Kidney (tissue), 14 donors: Measurements from ENCODE around the gene FAM47B. TPM values are rescaled to one million over a fixed set of nuclear protein-coding genes. Genes with fewer than 3 reads are reported as not detected.

Experiments used
- DNase-seq, 5 donors: peaks; one replicate each; pipeline ENCODE4 v3.0.0-alpha.2; 2013 to 2020
- FAIRE-seq: peaks from 2 replicates; lab custom pipeline; 2012; peaks lifted over from hg19 to GRCh38; lab: Jason Lieb, UNC
- H3K27ac ChIP-seq, 2 donors: one replicate each; pipeline ENCODE4 v1.7.0; 2013; ENCODE audit warnings: low read depth in 2 of 2, low read length in 2 of 2, inconsistent platforms in 1 of 2
- H3K27me3 ChIP-seq: one replicate; pipeline ENCODE4 v1.7.1; 2013; ENCODE audit warnings: low read length, inconsistent platforms; ENCODE audit not compliant: control insufficient read depth, insufficient read depth
- H3K36me3 ChIP-seq, 3 donors: one replicate each; pipeline versions ENCODE4 v1.7.0 to v1.7.1; 2013; ENCODE audit warnings: low read length in 3 of 3, control low read depth in 1 of 3, inconsistent platforms in 1 of 3; ENCODE audit not compliant: insufficient read depth in 3 of 3, control insufficient read depth in 2 of 3
- H3K4me1 ChIP-seq, 3 donors: one replicate each; pipeline versions ENCODE4 v1.7.0 to v1.7.1; 2013; ENCODE audit warnings: low read length in 3 of 3, inconsistent platforms in 1 of 3, low read depth in 1 of 3; ENCODE audit not compliant: control insufficient read depth in 2 of 3, insufficient read depth in 2 of 3
- H3K4me3 ChIP-seq, 3 donors: one replicate each; pipeline versions ENCODE4 v1.7.0 to v1.8.1; 2013; ENCODE audit warnings: low read length in 3 of 3, control low read depth in 1 of 3, inconsistent platforms in 1 of 3
- H3K9ac ChIP-seq, 3 donors: one replicate each; pipeline versions ENCODE4 v1.7.0 to v1.7.1; 2013; ENCODE audit warnings: low read length in 3 of 3, control low read depth in 1 of 3, inconsistent platforms in 1 of 3
- H3K9me3 ChIP-seq, 3 donors: one replicate each; pipeline versions ENCODE4 v1.7.0 to v1.7.1; 2013; ENCODE audit warnings: low read length in 3 of 3, control low read depth in 1 of 3, inconsistent platforms in 1 of 3; ENCODE audit not compliant: control insufficient read depth in 2 of 3, insufficient read depth in 1 of 3
- intact Hi-C: fragments of 100-400 bp; cut with DNase I; formaldehyde crosslinking; loops from one replicate; pipeline ENCODE4 v1.11.1; 2022
- polyA plus RNA-seq: library from polyadenylated mRNA; stranded (reverse); fragments of 350-450 nt; fragmentation: Illumina TruSeq; extraction: RNeasy Lipid Tissue Mini Kit (QIAGEN cat#74804); gene quantifications from one replicate; pipeline ENCODE4 v1.2.3, GENCODE V29; 2014; ENCODE audit warnings: low read depth, low replicate concordance; ENCODE audit not compliant: insufficient read depth
- total RNA-seq: library from RNA; stranded (reverse); fragmentation: NEBNext Ultra II Directional; extraction: Animal tissue kit (Norgen Biotek cat#: 25700); gene quantifications from one replicate; pipeline ENCODE4 v1.2.1, GENCODE V29; 2021
- TF ChIP-seq, protein P1 (sequence below): IDR thresholded peaks from 3 replicates; pipeline ENCODE4 v1.5.1; 2012; ENCODE audit warnings: mild to moderate bottlenecking, moderate library complexity, borderline replicate concordance; ENCODE audit not compliant: insufficient read depth; ENCODE audit errors: extremely low read depth
- donor health status: control.
- donor health status: control.
- donor health status: control.
- donor health status: control.
- donor health status: control.
- donor health status: DM: yes; HTN: yes; CAD: no.
- donor health status: Normal renal cell carcinoma (clear cell type).

The FAM47B gene
- total and polyA plus RNA-seq, 2 donors from 2014 or later, result not detected

DNA sequence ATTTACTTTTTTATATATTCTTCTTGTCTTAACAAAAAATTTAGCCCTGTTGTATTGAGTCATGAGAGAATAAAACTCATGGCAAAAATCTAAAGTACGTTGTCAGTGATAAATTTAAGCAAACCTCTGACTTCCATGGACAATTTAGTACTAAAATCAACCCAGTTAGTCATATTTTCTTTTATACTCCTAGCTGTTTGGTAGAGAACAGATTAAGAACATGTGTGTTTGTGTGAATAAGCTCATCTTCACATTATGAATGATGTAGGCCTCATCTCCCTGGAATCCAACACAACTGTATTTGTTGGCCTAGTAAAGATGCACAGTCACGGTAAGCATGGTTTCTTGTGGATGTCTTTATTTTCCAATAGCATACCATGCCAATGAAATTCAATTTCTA is 40.8 kb upstream of the FAM47B start:
- H3K4me1 ChIP-seq, result no peaks in the 10 kb centered on the region
- no peak overlapping the region for H3K4me3 ChIP-seq
- no peaks in the 10 kb centered on the region for H3K9me3 ChIP-seq
- FAIRE-seq (no peak), DNase-seq (no peak)
- intact Hi-C loops, result no loop called here
- H3K9ac ChIP-seq, result no peak overlapping the region
- H3K36me3 ChIP-seq, result no peaks in the 10 kb centered on the region
- TF ChIP-seq, protein P1, sequence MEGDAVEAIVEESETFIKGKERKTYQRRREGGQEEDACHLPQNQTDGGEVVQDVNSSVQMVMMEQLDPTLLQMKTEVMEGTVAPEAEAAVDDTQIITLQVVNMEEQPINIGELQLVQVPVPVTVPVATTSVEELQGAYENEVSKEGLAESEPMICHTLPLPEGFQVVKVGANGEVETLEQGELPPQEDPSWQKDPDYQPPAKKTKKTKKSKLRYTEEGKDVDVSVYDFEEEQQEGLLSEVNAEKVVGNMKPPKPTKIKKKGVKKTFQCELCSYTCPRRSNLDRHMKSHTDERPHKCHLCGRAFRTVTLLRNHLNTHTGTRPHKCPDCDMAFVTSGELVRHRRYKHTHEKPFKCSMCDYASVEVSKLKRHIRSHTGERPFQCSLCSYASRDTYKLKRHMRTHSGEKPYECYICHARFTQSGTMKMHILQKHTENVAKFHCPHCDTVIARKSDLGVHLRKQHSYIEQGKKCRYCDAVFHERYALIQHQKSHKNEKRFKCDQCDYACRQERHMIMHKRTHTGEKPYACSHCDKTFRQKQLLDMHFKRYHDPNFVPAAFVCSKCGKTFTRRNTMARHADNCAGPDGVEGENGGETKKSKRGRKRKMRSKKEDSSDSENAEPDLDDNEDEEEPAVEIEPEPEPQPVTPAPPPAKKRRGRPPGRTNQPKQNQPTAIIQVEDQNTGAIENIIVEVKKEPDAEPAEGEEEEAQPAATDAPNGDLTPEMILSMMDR, result no peak
- no peak overlapping the region for H3K27ac ChIP-seq
- H3K27me3 ChIP-seq, result no peaks in the 10 kb centered on the region

DNA sequence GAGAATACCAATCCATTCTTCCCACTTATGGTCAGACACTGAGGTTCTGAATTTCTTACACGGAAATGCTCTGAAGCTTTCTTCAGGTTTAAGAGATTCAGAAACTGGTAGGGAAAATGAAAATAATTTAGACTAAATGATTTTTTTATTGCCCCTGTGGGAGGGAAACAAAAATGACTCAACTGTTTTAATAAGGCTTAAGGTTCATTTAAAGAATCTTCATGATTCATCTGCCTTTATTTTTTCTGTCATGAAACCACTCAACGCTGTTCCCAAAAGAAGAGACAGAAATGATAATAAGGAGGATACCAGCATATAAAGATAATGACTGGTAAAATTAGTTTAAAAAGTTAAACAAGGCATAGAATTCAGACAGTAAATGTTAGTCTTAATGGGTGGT is 39.3 kb upstream of the FAM47B start:
- H3K9ac ChIP-seq, result no peak overlapping the region
- no peaks in the 10 kb centered on the region for H3K36me3 ChIP-seq
- DNase-seq, result no peak
- TF ChIP-seq, protein P1, result no peak
- no peak overlapping the region for H3K4me3 ChIP-seq
- no peaks in the 10 kb centered on the region for H3K27me3 ChIP-seq
- no peaks in the 10 kb centered on the region for H3K4me1 ChIP-seq
- peak; percentile 62 for FAIRE-seq
- intact Hi-C loops, result no loop called here
- no peaks in the 10 kb centered on the region for H3K9me3 ChIP-seq
- H3K27ac ChIP-seq, result no peak overlapping the region

DNA sequence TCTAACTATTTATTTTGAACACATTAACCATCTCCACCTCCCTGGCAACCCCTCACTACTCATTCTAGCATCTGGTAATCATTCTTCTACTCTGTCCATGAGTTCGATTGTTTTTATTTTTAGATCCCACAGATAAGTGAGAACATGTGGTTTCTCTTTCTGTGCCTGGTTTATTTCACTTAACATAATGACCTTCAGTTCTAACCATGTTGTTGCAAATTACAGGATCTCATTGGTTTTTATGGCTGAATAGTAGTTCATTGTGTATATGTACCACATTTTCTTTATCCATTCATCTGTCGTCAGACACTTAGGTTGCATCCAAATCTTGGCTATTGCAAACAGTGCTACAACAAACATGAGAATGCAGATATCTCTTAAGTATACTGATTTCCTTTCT is 33.4 kb upstream of the FAM47B start:
- Histone ChIP-seq H3K27ac (no peak overlapping the region), H3K36me3 (no peaks in the 10 kb centered on the region), H3K9me3 (no peaks in the 10 kb centered on the region), H3K4me3 (no peak overlapping the region), H3K4me1 (no peaks in the 10 kb centered on the region), H3K9ac (no peak overlapping the region), H3K27me3 (no peaks in the 10 kb centered on the region)
- TF ChIP-seq, protein P1, result no peak
- intact Hi-C loops, result no loop called here
- FAIRE-seq (no peak), DNase-seq (no peak)

- DNase-seq (no peak), FAIRE-seq (peak; percentile 6)
- H3K4me1 ChIP-seq, result no peaks in the 10 kb centered on the region
- H3K9me3 ChIP-seq, result no peaks in the 10 kb centered on the region
- H3K27me3 ChIP-seq, result no peaks in the 10 kb centered on the region
- intact Hi-C loops, result no loop called here
- H3K4me3 ChIP-seq, result no peak overlapping the region
- no peaks in the 10 kb centered on the region for H3K36me3 ChIP-seq
- no peak overlapping the region for H3K9ac ChIP-seq
- H3K27ac ChIP-seq, result no peak overlapping the region
- TF ChIP-seq, protein P1, result no peak
Observed at GRCh38 chrX:34915463-34916225, 27.0 kb upstream of the FAM47B start.
